Measurements from ENCODE around the gene SYCE1L. TPM values are rescaled to one million over a fixed set of nuclear protein-coding genes. Genes with fewer than 3 reads are reported as not detected.

The SYCE1L gene
- total RNA-seq, 3 donors from 2014 or later: 0.48 to 5.1 (median 3.6) TPM

GRCh38 chr16:77213542-77214106 lies 14.4 kb downstream of the SYCE1L start:
- intact Hi-C loops (cut with DNase I; ENCODE audit: low total_unique reads): no loop called here
- DNase-seq (ENCODE audit: low spot score in 2 of 2): peak in 1 of 2 donors; percentile 78
- Histone ChIP-seq H3K4me1 (no peaks in the 10 kb centered on the region), H3K36me3 (no peaks in the 10 kb centered on the region), H3K9me3 (no peaks in the 10 kb centered on the region), H3K4me3 (peak overlapping the region in 2 of 3 donors; percentile 81 to 89), H3K27ac (peak overlapping the region; percentile 90 to 97), H3K27me3 (no peaks in the 10 kb centered on the region)
- TF ChIP-seq CTCF (IDR thresholded peaks at IDR 0.05) (no peak), POLR2A (IDR thresholded peaks at IDR 0.05) (no peak), POLR2AphosphoS5 (IDR thresholded peaks at IDR 0.05) (peak in 1 of 3 donors; percentile 34)

GRCh38 chr16:77214411-77215138 lies 15.4 kb downstream of the SYCE1L start:
- DNase-seq (ENCODE audit: low spot score in 2 of 2): no peak
- TF ChIP-seq POLR2AphosphoS5 (IDR thresholded peaks at IDR 0.05) (no peak), POLR2A (IDR thresholded peaks at IDR 0.05) (no peak), CTCF (IDR thresholded peaks at IDR 0.05) (no peak)
- Histone ChIP-seq H3K27me3 (no peaks in the 10 kb centered on the region), H3K4me3 (no peak overlapping the region), H3K27ac (peak overlapping the region; percentile 66 to 90), H3K9me3 (no peaks in the 10 kb centered on the region), H3K36me3 (no peaks in the 10 kb centered on the region), H3K4me1 (no peaks in the 10 kb centered on the region)
- intact Hi-C loops (cut with DNase I; ENCODE audit: low total_unique reads): no loop called here

GRCh38 chr16:77219437-77219836 lies 20.2 kb downstream of the SYCE1L start:
- Histone ChIP-seq H3K4me3 (no peak overlapping the region), H3K27ac (no peak overlapping the region), H3K4me1 (no peaks in the 10 kb centered on the region), H3K36me3 (no peaks in the 10 kb centered on the region), H3K9me3 (no peaks in the 10 kb centered on the region), H3K27me3 (no peaks in the 10 kb centered on the region)
- TF ChIP-seq POLR2AphosphoS5 (IDR thresholded peaks at IDR 0.05) (no peak), POLR2A (IDR thresholded peaks at IDR 0.05) (no peak), CTCF (IDR thresholded peaks at IDR 0.05) (no peak)
- no peak for DNase-seq (ENCODE audit: low spot score in 2 of 2)
- intact Hi-C loops (cut with DNase I; ENCODE audit: low total_unique reads): no loop called here

- intact Hi-C loops (cut with DNase I; ENCODE audit: low total_unique reads): no loop called here
- Histone ChIP-seq H3K36me3 (no peaks in the 10 kb centered on the region), H3K4me1 (no peaks in the 10 kb centered on the region), H3K27me3 (no peaks in the 10 kb centered on the region), H3K4me3 (no peak overlapping the region), H3K9me3 (no peaks in the 10 kb centered on the region), H3K27ac (no peak overlapping the region)
- DNase-seq (ENCODE audit: low spot score in 2 of 2): no peak
- TF ChIP-seq POLR2A (IDR thresholded peaks at IDR 0.05) (no peak), POLR2AphosphoS5 (IDR thresholded peaks at IDR 0.05) (no peak), CTCF (IDR thresholded peaks at IDR 0.05) (no peak)
Measured at GRCh38 chr16:77220427-77220826, 21.2 kb downstream of the SYCE1L start.

- H3K9me3 ChIP-seq: no peaks in the 10 kb centered on the region
- H3K4me3 ChIP-seq: no peak overlapping the region
- no peak overlapping the region for H3K27ac ChIP-seq
- no peak for TF ChIP-seq POLR2AphosphoS5 (IDR thresholded peaks at IDR 0.05)
- no peak for TF ChIP-seq POLR2A (IDR thresholded peaks at IDR 0.05)
- no peak for TF ChIP-seq CTCF (IDR thresholded peaks at IDR 0.05)
- DNase-seq (ENCODE audit: low spot score in 2 of 2): no peak
- H3K27me3 ChIP-seq: no peaks in the 10 kb centered on the region
- no peaks in the 10 kb centered on the region for H3K4me1 ChIP-seq
- intact Hi-C loops (cut with DNase I; ENCODE audit: low total_unique reads): no loop called here
- H3K36me3 ChIP-seq: no peaks in the 10 kb centered on the region
Measured at GRCh38 chr16:77221482-77221881, 22.3 kb downstream of the SYCE1L start.
